H1 (cell line): ENCODE results near the gene MED13. TPM values are rescaled to one million over a fixed set of nuclear protein-coding genes. Genes with fewer than 3 reads are reported as not detected.

Source experiments
- CTCF ChIA-PET: fragments of 300-600 bp; sonication (Branson Sonifier 250); formaldehyde crosslinking; loops from one replicate; lab custom pipeline; 2021; ENCODE audit not compliant: partially characterized antibody; lab: Charles Lee
- POLR2A ChIA-PET: fragments of 300-600 bp; sonication (Branson Sonifier 250); formaldehyde crosslinking; loops from one replicate; lab custom pipeline; 2021; ENCODE audit warnings: inconsistent platforms; ENCODE audit not compliant: partially characterized antibody; lab: Charles Lee
- DNase-seq, 2 experiments: peaks; one replicate each; pipeline versions ENCODE4 v3.0.0 to v3.0.0-alpha.2; 2010 to 2022; ENCODE audit warnings: low spot score in 2 of 2, low read depth in 1 of 2, mixed read lengths in 1 of 2
- FAIRE-seq: peaks from 2 replicates; lab custom pipeline; 2011; peaks lifted over from hg19 to GRCh38; lab: Jason Lieb, UNC
- H2AFZ ChIP-seq: 2 replicates; pipeline ENCODE4 v1.8.1; 2012; ENCODE audit warnings: low read length, inconsistent platforms
- H2AK5ac ChIP-seq: 2 replicates; pipeline ENCODE4 v1.6.1; 2013; ENCODE audit warnings: low read depth, low read length
- H2BK120ac ChIP-seq: replicated peaks from 2 replicates; pipeline ENCODE3; 2013; ENCODE audit warnings: low read depth, low read length, inconsistent platforms
- H2BK12ac ChIP-seq: 2 replicates; pipeline ENCODE4 v1.6.1; 2013; ENCODE audit warnings: low read depth, low read length
- H2BK15ac ChIP-seq: 2 replicates; pipeline ENCODE4 v1.6.1; 2013; ENCODE audit warnings: low read length
- H2BK20ac ChIP-seq: 2 replicates; pipeline ENCODE4 v1.6.1; 2013; ENCODE audit warnings: low read length
- H2BK5ac ChIP-seq: 2 replicates; pipeline ENCODE4 v1.6.1; 2013; ENCODE audit warnings: low read depth, low read length
- H3K14ac ChIP-seq: 2 replicates; pipeline ENCODE4 v1.6.1; 2013; ENCODE audit warnings: inconsistent platforms; ENCODE audit not compliant: insufficient read length
- H3K18ac ChIP-seq: 2 replicates; pipeline ENCODE4 v1.6.1; 2013; ENCODE audit warnings: low read length; ENCODE audit errors: extremely low read depth
- H3K23ac ChIP-seq: 2 replicates; pipeline ENCODE4 v1.6.1; 2013; ENCODE audit warnings: inconsistent platforms; ENCODE audit not compliant: insufficient read length
- H3K23me2 ChIP-seq: 2 replicates; pipeline ENCODE4 v1.6.1; 2013; ENCODE audit warnings: low read depth, low read length
- H3K27ac ChIP-seq: 2 replicates; pipeline ENCODE4 v1.6.1; 2011; ENCODE audit warnings: low read depth, low read length, inconsistent platforms
- H3K27me3 ChIP-seq, 4 experiments: replicated peaks in 1 of 4; 1 replicate in 1 of 4; 2 replicates in 3 of 4; pipeline versions ENCODE4 v1.6.1 to v1.8.1; 2011 to 2013; ENCODE audit warnings: low read length in 3 of 4, mild to moderate bottlenecking in 3 of 4, inconsistent platforms in 2 of 4, mixed read lengths in 2 of 4, moderate library complexity in 1 of 4; ENCODE audit not compliant: control insufficient read depth in 3 of 4, insufficient read depth in 3 of 4; ENCODE audit errors: extremely low read depth in 1 of 4
- H3K36me3 ChIP-seq, 4 experiments: 2 replicates each; pipeline versions ENCODE4 v1.6.1 to v1.8.1; 2011 to 2013; ENCODE audit warnings: mild to moderate bottlenecking in 4 of 4, low read length in 3 of 4, moderate library complexity in 2 of 4, control low read depth in 1 of 4, inconsistent platforms in 1 of 4; ENCODE audit not compliant: insufficient read depth in 4 of 4, control insufficient read depth in 2 of 4
- H3K4ac ChIP-seq: replicated peaks from 2 replicates; pipeline ENCODE3; 2013; ENCODE audit warnings: low read length, low read depth, mixed read lengths, inconsistent platforms; ENCODE audit not compliant: insufficient read length
- H3K4me1 ChIP-seq, 4 experiments: replicated peaks in 1 of 4; 1 replicate in 1 of 4; 2 replicates in 3 of 4; pipeline versions ENCODE4 v1.6.1 to v1.8.1; 2011 to 2013; ENCODE audit warnings: low read length in 3 of 4, inconsistent platforms in 2 of 4, mixed read lengths in 1 of 4; ENCODE audit not compliant: insufficient read depth in 4 of 4, control insufficient read depth in 3 of 4
- H3K4me2 ChIP-seq, 2 experiments: 2 replicates each; pipeline versions ENCODE4 v1.6.1 to v1.8.1; 2011 to 2013; ENCODE audit warnings: low read depth in 2 of 2, low read length in 2 of 2, control low read depth in 1 of 2, inconsistent platforms in 1 of 2, mild to moderate bottlenecking in 1 of 2; ENCODE audit not compliant: insufficient read depth in 1 of 2
- H3K4me3 ChIP-seq, 4 experiments: fragments of 200-600, 300-600 bp in 1 of 4; sonication (generic), shearing (Covaris generic), sonication (Bioruptor Twin) in 1 of 4; 2 replicates each; pipeline versions ENCODE4 v1.5.1 to v1.8.1; 2011 to 2016; ENCODE audit warnings: low read length in 4 of 4, low read depth in 3 of 4, control low read depth in 2 of 4, inconsistent platforms in 2 of 4, mild to moderate bottlenecking in 2 of 4, mixed read lengths in 1 of 4, moderate library complexity in 1 of 4; ENCODE audit not compliant: insufficient read depth in 2 of 4; ENCODE audit errors: extremely low read depth in 1 of 4
- H3K56ac ChIP-seq: replicated peaks from 2 replicates; pipeline ENCODE3; 2013; ENCODE audit warnings: low read depth, mild to moderate bottlenecking, mixed read lengths, low read length, inconsistent platforms; ENCODE audit not compliant: insufficient read length
- H3K79me1 ChIP-seq: 2 replicates; pipeline ENCODE4 v1.6.1; 2013; ENCODE audit warnings: low read depth, low read length, control low read depth
- H3K79me2 ChIP-seq, 2 experiments: 2 replicates each; pipeline versions ENCODE4 v1.6.1 to v1.8.1; 2012 to 2013; ENCODE audit warnings: low read length in 2 of 2, mild to moderate bottlenecking in 2 of 2, inconsistent platforms in 1 of 2; ENCODE audit not compliant: insufficient read depth in 2 of 2, control insufficient read depth in 1 of 2
- H3K9ac ChIP-seq, 4 experiments: replicated peaks in 1 of 4; 1 replicate in 1 of 4; 2 replicates in 3 of 4; pipeline versions ENCODE4 v1.6.1 to v1.8.1; 2011 to 2013; ENCODE audit warnings: low read depth in 3 of 4, low read length in 3 of 4, control low read depth in 2 of 4, mild to moderate bottlenecking in 2 of 4, moderate library complexity in 2 of 4, inconsistent platforms in 1 of 4; ENCODE audit errors: extremely low read depth in 1 of 4
- H3K9me3 ChIP-seq, 2 experiments: 2 replicates each; pipeline versions ENCODE4 v1.6.1 to v1.8.1; 2012 to 2013; ENCODE audit warnings: mild to moderate bottlenecking in 2 of 2, moderate library complexity in 2 of 2, control low read depth in 1 of 2, inconsistent platforms in 1 of 2, low read depth in 1 of 2, low read length in 1 of 2, mixed read lengths in 1 of 2; ENCODE audit not compliant: insufficient read depth in 2 of 2
- H4K20me1 ChIP-seq, 2 experiments: replicated peaks in 1 of 2; 2 replicates each; pipeline versions ENCODE3 to v1.8.1; 2011 to 2013; ENCODE audit warnings: inconsistent platforms in 2 of 2, low read length in 2 of 2, mild to moderate bottlenecking in 1 of 2; ENCODE audit not compliant: insufficient read depth in 2 of 2, control insufficient read depth in 1 of 2
- H4K5ac ChIP-seq: 2 replicates; pipeline ENCODE4 v1.6.1; 2013; ENCODE audit warnings: low read length, low read depth, mixed read lengths, inconsistent platforms; ENCODE audit not compliant: insufficient read length
- H4K8ac ChIP-seq: 2 replicates; pipeline ENCODE4 v1.8.0; 2013; ENCODE audit warnings: mild to moderate bottlenecking, moderate library complexity, low read length, inconsistent platforms; ENCODE audit not compliant: insufficient read depth; ENCODE audit errors: extremely low read depth
- H4K91ac ChIP-seq: replicated peaks from 2 replicates; pipeline ENCODE3; 2013; ENCODE audit warnings: low read length, mixed read lengths, inconsistent platforms; ENCODE audit not compliant: insufficient read length
- ASH2L ChIP-seq: fragments of 200-600, 300-600 bp; sonication (generic); IDR thresholded peaks from one replicate; pipeline ENCODE4 v1.7.1; 2017; ENCODE audit warnings: low read length
- CHD1 ChIP-seq: IDR thresholded peaks from 2 replicates; pipeline ENCODE4 v1.6.1; 2012; ENCODE audit warnings: low read depth, low read length, improper control_type of control experiment
- EGR1 ChIP-seq: IDR thresholded peaks from 2 replicates; pipeline ENCODE4 v1.6.1; 2011; ENCODE audit warnings: low read depth, low read length, borderline replicate concordance
- GABPA ChIP-seq: IDR thresholded peaks from 2 replicates; pipeline ENCODE4 v1.6.1; 2011; ENCODE audit warnings: mild to moderate bottlenecking, low read length, moderate library complexity, borderline replicate concordance; ENCODE audit not compliant: insufficient read depth
- JUN ChIP-seq: IDR thresholded peaks from 2 replicates; pipeline ENCODE4 v1.6.1; 2011; ENCODE audit warnings: low read depth, mild to moderate bottlenecking, improper control_type of control experiment, low read length
- KDM5A ChIP-seq: fragments of 200-600 bp; IDR thresholded peaks from 2 replicates; pipeline ENCODE4 v1.7.1; 2012; ENCODE audit warnings: mild to moderate bottlenecking, low read length, inconsistent platforms, mixed read lengths
- POLR2AphosphoS5 ChIP-seq: IDR thresholded peaks from 2 replicates; pipeline ENCODE4 v1.6.1; 2011; ENCODE audit warnings: low read depth, low read length
- SIX5 ChIP-seq: IDR thresholded peaks from 2 replicates; pipeline ENCODE4 v1.6.1; 2011; ENCODE audit warnings: mild to moderate bottlenecking, low read depth, low read length
- SRF ChIP-seq: IDR thresholded peaks from 2 replicates; pipeline ENCODE4 v1.6.1; 2011; ENCODE audit warnings: mild to moderate bottlenecking, low read depth, low read length, moderate library complexity
- SUZ12 ChIP-seq: fragments of 200-600 bp; sonication (generic); IDR thresholded peaks from 2 replicates; pipeline ENCODE4 v1.6.1; 2012; ENCODE audit warnings: mild to moderate bottlenecking, inconsistent platforms, low read length, moderate library complexity, mixed read lengths
- polyA plus RNA-seq, 7 experiments: library from polyadenylated mRNA; depleted of rRNA in 3 of 7; stranded (reverse) in 5 of 7; unstranded in 2 of 7; fragments of >200 nt in 5 of 7; fragments of 200-250 nt in 2 of 7; gene quantifications; 1 replicate in 5 of 7; 2 replicates in 1 of 7; 4 replicates in 1 of 7; pipeline versions ENCODE4 v1.2.1 to v1.2.3, GENCODE V29; 2011 to 2013; ENCODE audit warnings: missing spikeins in 2 of 7, mixed read lengths in 2 of 7
- total RNA-seq: library from RNA; stranded (reverse); fragmentation: NEBNext Ultra II Directional; extraction: Animal tissue kit (Norgen Biotek cat#: 25700); gene quantifications from 2 replicates; pipeline ENCODE4 v1.2.1, GENCODE V29; 2021

The MED13 gene
- total and polyA plus RNA-seq, 2 of the 8 experiments (the other 6 are each of a cell fraction or from before 2014, with no cell fraction given), result 11.3 to 44.8 TPM

GRCh38 chr17:62004388-62004787 lies 60.7 kb downstream of the MED13 start:
- Histone ChIP-seq H3K27ac (no peak overlapping the region), H2BK5ac (no peak overlapping the region), H3K4me2 (no peak overlapping the region), H2BK20ac (no peak overlapping the region), H2AK5ac (no peak overlapping the region), H4K20me1 (no peaks in the 10 kb centered on the region), H2BK15ac (no peak overlapping the region), H3K9me3 (no peaks in the 10 kb centered on the region), H4K8ac (no peak overlapping the region)
- ChIA-PET POLR2A (no interaction called here), CTCF (no interaction called here)
- TF ChIP-seq KDM5A (no peak), GABPA (no peak), SRF (no peak), CHD1 (no peak), SUZ12 (no peak), EGR1 (no peak), SIX5 (no peak), JUN (no peak), POLR2AphosphoS5 (no peak), ASH2L (no peak)
- TF ChIP-seq, all 59 proteins: peak for 0
- H2BK12ac ChIP-seq, result no peak overlapping the region
- H3K36me3 ChIP-seq, result peaks cover 0 to 11% (median 3%) of the 10 kb centered on the region in 4 experiments; a peak in 3 of 8 replicates
- no peak overlapping the region for H3K56ac ChIP-seq
- H3K4ac ChIP-seq, result no peak overlapping the region
- no peak overlapping the region for H2BK120ac ChIP-seq
- H3K23ac ChIP-seq, result no peak overlapping the region
- no peak overlapping the region for H4K91ac ChIP-seq
- H3K4me1 ChIP-seq, result no peaks in the 10 kb centered on the region
- H2AFZ ChIP-seq, result no peak overlapping the region
- H3K18ac ChIP-seq, result no peak overlapping the region
- no peak overlapping the region for H4K5ac ChIP-seq
- H3K23me2 ChIP-seq, result no peaks in the 10 kb centered on the region
- H3K27me3 ChIP-seq, result no peaks in the 10 kb centered on the region
- H3K79me1 ChIP-seq, result no peaks in the 10 kb centered on the region; the same call in 1 of the 2 replicates
- no peak for FAIRE-seq
- no peak overlapping the region for H3K14ac ChIP-seq
- peaks cover 3 to 67% of the 10 kb centered on the region in 2 experiments; a peak in 3 of 4 replicates for H3K79me2 ChIP-seq
- no peak overlapping the region for H3K4me3 ChIP-seq
- H3K9ac ChIP-seq, result no peak overlapping the region
- no peak for DNase-seq
